ENCODE measurements around the gene SIPA1L3.

SIPA1L3 gene

DNA sequence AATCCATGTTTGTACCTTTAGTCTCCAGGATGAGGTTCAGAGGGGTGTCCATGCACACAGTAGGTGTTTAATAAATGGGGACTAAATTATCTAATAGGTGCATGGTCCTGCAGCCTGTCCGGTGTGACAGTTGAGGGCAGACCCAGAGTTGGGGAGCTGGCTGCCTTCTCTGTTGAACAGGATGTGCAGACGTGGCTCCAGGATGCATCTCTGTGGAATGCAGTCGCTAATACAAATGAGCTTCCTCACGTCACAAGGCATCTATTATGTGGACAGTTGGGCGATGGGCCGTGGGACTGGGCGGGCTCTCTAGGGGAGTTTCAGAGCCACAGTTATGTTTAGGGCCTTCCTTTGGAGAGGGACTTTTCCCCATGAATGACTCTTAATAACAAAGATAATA lies 71.0 kb downstream of the SIPA1L3 start:
- DNase-seq: no peak

DNA sequence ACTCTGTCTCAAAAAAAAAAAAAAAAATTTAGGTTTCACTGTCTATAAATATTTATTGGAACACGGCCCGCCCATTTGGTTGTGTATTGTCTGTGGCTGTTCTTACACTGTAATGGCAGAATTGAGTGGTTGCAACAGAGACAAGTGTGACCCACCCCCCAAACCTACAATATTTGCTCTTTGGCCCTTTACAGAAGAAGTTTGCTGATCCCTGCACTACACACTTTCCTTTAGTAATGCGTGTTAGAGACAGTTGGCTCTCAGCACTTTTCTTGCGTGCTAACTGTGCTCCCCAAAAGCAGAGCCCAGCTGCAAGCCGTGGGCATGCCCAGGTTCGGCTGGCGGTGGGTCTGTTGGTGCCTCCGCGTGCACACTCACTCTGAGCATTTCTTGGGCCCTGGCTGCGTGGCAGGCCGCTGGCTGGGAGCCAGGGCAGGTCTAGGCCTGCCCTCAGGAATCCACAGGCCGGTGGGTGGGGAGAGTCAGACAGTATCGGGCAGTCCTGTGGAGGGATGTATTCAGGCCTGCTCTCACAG lies 72.6 kb downstream of the SIPA1L3 start:
- no peak for DNase-seq

DNA sequence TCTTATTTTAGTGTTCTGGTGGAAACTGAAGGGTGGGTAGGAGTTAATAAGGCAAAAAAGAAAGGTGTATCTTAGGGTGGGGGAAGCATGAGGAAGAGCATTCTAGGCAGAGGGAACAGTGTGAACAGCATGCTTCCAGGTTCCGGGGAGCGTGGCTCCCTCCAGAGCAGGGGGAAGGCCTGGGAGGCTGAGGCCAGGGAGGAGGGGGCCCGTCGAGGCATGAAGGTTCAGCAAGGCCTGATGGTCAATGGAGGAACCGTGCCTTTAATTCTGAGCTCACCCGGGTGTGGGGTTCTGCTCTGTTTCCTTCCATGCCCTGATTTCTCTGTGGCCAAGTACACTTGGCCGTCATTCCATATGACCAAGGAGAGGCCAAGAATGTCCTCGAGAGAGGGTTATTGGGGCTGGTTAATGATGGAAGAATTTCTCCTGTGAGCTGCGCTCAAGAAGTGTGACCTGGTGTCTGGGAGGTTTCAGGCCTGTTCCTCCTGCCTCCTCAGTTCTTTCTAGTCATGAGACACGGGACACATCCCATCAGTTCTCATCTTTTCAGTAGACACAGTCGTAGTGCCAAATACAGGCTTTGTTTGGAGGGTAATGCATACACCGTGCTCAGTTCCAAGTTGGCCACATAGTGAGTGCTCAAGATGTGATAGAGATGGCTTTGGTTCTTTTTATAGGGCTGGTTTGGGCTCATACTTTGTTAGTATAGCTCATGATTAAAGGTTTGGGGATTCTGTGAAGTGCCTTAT lies 73.6 kb downstream of the SIPA1L3 start:
- no peak for DNase-seq

DNA sequence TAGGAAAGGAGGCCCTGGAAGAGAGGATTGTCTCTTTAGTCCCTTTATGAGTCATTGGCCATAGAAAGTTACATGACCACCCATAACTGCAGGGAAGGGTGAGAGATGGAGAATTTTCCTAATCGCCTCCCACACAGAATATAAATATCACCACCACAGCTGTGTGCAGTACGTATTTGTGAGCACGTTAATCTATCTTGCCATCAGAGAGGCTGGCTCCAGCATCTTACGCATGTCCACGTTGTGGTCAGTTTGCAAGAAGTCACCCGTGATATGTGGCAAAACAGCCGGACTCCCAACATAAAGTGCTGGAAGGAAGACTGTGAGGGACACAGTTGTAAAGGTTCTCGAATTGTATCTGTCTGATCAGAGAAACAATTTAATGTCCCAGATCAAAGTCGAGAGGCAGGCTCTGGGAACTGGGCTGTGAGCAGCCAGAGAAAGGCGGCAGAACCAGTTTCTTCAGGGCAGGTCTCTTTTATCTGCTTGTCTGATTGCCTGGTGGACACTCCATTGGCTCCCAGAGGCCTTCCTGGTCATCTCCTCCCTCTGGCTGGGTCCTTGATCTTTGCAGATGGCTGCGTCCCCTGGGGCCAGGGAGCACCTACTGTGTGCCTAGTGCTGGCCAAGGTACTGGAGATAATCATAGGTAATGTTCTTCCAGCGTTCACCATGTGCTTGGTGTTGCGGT lies 74.9 kb downstream of the SIPA1L3 start:
- DNase-seq: no peak

DNA sequence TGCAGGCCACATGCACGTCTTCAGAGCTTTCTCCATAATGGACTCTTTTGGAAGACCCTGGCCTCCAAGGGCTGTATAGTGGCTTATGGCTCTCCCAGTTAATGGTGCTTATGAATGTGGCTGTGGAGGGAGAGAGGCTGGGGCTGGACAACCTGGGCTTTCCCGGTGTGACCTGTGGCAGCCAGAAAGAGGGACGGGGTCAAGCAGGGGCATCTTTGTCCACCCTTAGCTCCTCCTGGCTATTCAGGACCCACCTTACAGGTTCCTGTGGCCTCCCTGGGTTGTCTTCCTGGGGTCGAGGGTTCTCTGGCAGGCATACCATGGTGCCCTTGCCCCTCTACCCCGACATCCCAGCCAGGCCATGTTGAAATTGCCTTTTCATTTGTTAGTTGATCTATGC lies 75.6 kb downstream of the SIPA1L3 start:
- DNase-seq: no peak

DNA sequence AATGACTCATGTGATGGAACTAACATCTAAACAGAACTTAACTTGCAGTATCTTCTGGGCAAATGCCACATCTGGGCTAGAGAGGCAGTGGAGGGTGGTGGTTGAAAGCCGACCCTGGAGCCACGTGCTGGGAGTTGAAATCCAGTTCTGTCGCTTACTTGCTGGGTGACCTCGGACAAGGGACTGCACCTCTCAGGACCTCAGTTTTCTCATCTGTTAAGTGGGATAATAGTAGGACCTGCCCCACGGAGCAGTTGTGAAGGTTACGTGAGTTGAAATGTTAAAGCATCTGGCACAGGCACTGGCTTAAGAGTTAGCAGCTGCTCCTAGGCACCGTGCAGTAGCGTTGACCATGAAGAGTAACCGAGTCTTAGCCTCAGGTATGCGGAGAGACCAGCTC lies 76.1 kb downstream of the SIPA1L3 start:
- no peak for DNase-seq

DNA sequence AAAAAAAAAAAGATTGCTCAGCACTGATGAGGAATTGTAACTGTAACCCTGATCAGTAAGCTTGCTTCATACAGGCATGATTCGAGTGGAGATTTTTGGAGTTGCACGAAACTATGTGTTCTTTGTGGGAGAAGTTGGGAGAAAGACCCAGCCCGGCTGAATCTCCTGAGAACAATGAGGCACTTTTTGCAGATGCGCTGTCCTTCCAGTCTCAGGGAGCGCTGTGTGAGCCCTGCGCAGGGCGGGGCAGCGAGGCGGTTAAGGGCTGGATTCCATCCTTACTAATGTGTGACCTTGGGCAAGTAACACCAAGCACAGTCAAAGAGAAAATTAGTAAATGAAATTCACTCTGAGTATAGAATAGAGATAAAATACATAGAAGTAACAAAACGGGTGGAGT lies 76.9 kb downstream of the SIPA1L3 start:
- DNase-seq: no peak

DNA sequence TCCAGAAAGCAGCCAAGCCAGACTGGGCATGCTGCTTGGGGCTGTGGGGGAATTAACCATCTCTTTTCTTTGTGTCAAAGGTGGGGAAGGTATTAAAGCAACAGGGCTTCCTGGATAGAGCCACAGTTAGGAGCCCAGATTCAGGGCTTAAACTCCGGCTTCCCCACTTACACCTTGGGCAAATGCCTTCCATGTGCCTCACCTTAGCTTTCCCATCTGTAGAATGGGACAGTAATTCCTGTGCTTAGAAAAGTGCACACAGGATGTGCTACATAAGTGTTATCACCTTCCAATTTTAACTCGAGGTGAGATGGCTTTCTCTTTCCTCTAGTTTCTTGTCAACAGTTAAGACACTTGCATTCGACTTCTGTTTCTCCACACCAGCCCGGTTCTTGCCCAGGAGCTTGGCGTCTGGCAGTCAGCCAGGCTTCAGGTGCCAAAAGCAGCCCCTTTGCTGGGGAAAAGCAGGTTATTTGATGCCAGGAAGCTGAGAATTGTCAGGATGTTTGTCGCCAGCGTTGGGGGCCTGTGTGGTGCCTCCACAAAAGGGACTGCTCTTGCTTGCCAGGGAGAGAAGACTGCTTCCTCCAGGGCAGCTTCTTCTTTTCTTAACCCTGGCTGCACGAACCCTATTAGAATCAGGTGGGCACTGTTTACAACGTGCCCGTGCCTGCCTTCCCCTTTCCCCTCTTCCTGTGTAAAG lies 79.2 kb downstream of the SIPA1L3 start:
- DNase-seq: no peak

DNA sequence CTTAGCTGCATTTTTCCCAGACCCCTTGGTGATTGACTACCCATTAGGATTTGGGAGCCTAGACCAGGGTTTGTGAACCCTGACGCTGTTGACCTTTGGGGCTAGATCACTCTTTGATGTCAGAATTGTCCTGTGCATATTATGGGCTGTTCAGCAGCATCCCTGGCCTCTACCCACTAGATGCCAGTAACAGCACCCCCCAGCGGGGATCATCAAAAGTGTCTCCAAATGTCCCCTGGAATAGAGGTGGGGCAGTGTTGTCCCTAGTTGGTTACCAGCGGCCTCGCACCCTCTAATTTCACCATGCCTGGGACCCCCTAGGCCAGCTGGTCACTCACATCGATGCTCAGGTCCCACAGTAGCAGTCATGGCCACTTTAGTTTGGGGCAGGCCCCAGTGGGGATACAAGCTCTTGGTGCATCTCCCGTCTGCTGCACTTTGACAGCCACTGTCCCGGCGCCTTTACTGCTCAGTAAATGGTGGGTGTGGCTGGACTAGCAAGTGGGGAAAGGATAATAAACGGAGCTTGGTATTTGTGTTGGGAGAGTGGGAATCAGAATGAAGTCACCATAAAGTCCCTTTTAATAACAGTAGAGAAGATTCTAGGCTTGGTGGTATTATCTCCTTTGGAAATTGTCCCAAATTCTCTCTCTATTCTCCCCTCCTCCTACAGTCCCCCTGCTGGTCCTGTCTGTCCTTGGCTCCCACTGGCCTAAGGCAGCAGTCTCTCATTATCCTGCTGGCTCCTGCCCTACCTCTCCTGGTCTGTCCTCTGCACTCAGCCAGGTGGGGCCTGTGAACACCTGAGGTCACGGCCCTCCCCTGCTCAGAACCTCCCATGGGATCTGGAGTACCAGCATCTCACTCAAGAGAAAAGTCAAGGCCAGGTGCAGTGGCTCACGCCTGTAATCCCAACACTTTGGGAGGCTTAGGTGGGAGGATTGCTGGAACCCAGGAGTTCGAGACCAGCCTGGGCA lies 80.6 kb downstream of the SIPA1L3 start:
- no peak for DNase-seq

DNA sequence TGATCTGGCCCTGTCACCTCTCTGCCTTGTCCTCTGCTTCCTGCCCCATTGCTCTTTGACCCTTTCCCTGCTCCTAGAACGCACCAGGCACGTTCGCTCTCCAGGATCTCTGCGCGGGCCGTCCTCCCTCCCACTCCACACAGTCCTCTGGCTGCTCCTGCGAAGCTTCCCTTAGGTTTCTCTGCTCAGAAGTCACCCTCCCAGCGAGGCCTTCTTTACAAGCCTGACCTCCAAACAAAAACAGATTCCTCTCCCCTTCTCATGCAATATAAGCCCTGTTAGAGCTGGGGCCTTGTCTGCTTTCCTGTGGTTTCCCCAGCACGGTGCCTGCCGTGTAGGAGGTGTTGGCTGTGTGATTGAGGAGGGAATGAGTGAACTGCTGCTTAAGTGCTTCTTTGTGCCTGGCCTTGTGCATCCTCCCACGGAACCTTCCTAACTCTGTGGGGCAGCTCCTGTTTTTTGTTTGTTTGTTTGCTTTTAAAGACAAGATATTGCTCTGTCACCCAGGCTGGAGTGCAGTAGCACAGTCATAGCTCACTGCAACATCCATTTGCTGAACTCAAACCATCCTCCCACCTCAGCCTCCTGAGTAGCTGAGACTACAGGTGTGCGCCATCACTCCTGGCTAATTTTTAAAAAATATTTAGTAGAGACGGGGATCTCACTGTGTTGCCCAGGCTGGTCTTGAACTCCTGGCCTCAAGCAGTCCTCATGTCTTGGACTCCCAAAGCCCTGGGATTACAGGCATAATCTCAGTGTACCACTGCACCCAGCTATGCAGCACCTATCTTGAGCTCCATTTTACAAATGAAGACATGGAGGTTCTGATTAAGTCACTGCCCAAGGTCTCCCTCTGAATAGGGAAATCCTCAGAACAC lies 82.0 kb downstream of the SIPA1L3 start:
- no peak for DNase-seq

DNA sequence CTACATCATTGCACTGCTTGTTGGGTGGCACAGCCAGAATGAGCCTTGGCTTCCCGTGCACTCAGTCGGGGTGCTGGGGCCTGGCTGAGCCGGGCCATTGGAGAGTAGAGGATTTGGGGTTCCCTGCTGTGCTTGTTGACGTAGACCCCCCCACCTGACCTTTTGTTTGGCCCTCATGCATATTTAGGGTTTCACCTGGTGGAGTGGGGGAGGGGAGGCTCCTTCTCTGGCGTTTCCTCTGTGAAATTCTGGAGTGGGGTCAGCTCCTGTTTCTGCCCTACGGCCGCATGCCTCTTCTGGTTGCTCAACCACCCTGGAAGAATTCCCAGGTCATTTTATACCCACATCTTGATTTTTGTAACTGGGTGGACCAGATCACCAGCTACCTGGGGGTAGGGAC lies 82.8 kb downstream of the SIPA1L3 start:
- no peak for DNase-seq

DNA sequence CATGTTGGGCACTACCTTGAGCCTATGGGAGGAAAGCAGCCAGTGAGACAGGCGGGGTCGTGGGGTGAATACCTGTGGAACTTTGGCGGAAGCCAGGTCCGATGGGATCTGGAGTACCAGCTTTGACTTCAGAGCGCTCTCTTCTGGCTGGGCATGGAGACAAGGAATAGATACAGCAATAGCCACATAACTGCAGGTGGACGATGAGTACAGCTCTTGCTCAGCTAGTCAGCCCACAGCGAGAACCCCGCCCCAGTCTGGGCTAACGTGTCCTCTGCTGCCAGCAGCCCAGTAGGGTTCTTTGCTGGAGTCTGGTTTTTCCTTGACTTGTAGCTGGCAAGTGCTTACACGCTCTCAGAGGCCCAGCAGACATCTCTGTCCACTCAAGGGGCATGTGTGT lies 83.4 kb downstream of the SIPA1L3 start:
- no peak for DNase-seq

DNA sequence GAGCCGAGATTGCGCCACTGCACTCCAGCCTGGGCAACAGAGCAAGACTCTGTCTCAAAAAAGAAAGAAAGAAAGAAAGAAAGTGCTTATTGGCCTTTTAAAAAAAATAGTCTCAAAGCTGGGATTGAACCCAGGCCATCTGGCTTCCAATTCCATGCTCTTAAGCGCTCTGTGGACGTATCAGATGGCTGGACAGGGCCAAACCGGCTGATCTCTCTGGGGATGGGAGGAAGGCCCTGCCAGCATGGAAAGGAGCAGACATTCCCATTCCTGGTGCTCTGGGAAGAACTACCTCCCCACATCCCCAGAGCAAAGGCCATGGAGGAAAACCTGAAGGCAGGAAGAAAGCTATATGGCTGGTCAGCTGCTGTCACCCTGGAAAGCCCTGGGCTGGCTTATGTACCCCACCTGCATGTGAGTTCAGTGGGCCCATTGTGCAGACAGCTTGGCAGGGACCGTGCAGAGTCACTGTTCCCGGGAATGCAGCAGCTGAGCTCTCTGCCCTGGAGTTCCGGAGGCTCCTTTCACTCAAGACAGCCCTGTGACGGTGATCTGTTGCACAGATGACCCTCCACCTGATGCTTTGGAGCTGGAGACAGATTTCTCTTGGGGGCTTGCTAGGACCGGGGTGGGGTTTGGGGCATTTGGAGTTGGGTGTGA lies 84.3 kb downstream of the SIPA1L3 start:
- no peak for DNase-seq

DNA sequence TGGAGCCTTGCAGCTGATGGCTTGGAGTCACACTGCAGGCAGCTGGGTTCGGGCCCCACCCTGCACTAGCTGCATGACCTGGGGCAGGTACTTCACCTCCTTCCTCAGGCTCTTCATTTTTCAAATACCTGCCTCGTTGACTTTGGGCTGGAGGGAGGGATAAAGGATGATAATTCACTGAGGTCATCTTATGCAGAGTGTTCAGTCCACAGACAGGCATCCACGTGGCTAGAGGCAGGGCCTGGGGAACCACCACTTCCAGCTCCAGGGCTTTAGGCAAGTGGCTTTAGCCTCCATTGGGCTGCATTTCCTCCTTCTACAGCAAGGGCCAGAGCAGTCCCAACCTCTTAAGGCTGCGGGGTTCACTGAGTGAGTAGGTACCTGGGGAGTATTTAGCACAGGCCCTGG lies 84.8 kb downstream of the SIPA1L3 start:
- no peak for DNase-seq

DNA sequence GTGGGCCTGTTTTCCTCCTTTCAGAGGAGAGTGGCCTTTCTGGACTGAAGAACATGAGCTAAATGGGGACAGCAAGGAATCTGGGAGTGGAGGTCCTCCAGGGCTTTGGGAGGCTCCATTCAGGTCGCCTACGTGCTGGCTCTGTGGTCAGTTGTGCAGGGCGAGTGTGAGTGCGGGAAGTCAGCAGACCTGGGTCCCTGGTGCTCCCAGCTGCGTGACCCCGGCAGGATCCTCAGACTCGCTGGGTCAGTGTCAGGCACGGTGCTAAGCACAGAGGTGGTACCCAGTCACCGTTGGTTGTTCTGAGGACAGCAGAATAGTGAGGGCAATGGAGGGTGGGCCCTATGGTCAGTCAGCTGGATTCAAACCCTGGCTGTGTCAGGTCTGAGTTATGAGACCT lies 85.8 kb downstream of the SIPA1L3 start:
- DNase-seq: no peak

DNA sequence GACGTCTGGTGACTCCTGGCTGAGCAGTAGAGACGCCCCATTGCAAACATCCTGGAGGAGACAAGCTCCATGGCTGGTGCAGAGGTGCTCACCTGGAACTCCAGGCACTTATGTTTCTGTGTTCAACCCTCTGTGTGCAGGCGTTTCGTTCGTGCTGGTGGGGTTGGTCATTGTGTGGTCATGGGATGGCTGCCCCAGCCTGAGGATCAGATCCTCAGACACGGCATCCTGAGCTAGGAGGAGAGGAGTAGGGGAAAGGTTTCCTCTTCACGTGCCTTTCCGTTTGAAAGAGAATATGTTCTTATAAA lies 87.8 kb downstream of the SIPA1L3 start:
- no peak for DNase-seq

DNA sequence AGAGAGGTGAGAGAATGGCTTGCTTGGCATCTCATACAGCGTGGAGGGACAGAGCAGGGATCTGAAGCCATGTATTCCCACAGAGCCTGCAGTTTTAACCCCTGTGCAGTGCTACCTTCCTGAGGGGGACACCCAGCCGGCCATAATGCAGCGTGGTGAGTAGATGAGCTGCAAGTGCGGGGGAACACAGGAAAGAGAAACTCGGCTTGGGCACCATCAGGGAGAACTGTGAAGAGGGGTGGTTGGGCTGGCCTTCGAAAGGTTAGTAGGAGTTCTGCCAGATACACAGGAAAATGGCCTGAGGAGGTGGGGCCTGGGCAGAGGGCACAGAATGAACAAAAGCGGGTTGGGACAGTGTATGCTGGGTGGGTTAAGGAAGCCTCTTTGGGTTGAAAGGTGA lies 88.3 kb downstream of the SIPA1L3 start:
- DNase-seq: no peak

DNA sequence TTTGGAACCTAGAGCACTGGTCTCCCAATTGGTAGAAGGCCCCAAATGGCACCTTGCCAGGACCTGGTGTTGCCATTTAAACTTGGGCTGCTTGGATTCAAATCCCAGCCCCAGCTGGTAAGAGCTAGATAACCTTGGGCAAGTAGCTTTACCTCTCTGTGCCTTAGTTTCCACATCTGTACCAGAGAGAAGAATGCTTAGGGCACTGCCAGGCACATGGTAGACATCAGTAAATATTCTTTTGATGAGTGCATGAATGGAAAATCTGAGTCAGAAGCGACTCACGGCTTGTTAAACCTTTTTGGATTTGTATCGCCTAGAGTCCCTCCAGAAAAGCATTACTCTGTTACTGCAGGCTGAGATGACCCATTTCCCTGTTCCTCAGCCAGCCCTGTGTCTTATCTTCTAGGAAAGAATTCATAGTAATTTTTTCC lies 90.9 kb downstream of the SIPA1L3 start:
- DNase-seq: no peak

DNA sequence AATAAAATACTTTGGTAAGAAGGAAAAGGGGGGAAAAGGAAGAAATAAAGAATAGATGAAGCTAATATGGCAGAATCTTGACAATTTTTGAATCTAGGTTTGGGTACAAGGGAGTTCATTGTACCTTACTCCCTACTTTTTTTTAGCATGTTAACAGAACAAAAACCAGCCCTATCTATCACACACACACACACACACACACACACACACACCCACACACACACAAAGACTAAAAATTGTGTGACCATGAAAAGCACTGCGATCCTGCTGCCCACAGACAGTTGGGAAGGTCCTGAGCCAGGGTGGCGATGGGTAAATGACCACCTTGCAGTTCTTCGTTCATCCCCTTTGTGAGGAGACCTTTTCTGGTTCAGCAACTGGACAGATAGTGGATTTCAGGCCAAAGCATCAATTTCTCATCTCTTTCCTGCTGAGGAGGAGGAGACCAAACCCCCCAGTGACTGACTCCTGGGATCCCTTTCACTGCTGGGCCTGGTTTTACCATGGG lies 91.8 kb downstream of the SIPA1L3 start:
- no peak for DNase-seq

DNA sequence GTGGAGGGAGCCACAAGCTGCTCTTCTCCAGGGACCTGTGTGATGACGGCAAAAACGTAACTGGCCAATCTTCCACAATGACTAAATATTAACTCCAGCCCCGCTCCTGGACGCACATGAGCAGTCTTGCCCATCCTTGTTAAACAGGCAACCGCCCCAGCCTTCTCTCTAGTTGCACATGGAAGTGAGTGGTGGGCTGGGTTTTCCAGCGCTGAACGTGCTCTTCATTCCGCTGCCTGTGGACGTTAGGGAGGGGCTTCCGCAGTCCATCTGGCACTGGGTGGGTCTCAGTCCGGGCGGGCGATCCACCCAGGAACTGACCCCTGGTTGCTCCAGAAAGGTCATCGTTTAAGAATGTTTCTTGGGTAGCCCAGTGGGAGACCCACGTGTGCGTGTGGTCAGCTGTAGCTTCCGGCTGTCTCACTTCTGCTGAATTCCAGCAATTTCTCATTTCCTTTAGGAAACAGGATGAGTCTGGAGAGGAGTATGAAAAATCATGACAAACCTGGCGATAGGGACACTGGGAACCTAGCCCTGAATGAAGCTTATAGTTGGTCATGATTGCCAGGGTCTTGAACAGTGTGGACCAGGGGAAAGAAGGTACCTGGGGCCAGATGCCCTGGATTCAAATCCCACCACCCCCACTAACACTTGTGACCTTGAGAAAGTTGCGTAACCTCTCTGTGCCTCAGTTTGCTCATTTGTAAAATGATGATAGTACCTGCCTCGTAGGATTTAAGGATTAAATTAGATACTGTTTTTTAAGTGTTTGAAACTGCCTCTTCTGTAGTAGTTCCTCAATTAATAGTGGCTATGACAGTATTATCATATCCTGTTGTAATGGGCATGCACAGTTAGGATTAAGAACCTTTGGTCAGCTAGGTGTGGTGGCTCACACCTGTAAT lies 92.6 kb downstream of the SIPA1L3 start:
- no peak for DNase-seq

All from cortex of kidney (tissue), 1 donor.